Activated gamma-delta T cell (primary cell): ENCODE data around the gene CORO7.

Source experiments
- DNase-seq: peaks from one replicate; lab custom pipeline; 2025; lab: John Stamatoyannopoulos, UW

CORO7 gene

DNA sequence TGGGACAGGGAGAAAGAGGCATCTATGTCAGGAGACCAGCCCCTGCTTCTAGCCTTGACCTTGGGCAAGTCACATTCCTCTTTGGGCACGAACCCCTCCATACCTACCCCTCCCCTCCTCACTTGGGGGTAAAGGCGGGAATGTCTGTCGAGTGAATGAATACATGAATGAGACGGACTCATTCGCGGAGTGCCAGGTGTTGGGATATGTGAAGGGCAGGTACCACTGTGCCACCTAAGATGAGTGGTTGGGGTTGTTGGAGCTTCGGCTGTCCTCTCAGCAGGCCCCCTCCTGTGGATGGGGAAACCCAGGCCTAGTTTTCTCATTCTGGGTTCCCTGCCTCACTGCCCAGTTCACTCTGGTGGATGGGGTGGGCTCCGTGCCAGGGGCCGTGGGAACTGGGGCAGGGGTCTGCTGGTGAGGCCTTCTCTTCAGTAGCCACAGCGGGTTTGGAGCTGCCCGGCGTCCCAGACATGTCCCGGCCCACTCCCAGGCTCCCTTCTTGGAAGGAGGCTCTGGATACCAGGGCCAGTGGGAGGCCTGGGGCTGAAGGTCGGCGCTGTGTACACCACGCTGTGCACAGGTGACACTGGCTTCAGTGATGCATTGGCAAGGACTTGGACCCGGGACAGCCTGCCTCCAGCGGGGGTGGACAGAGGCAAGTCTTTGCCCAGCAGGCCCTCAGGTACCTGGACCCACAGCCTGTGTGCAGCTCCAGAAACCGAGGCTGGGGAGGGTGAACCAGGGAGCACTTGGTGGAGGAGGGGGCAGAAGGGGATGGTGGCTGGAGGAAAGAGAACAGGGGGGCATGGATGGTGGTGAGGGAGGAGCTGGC is 94.9 kb downstream of the CORO7 start:
- no peak for DNase-seq

DNA sequence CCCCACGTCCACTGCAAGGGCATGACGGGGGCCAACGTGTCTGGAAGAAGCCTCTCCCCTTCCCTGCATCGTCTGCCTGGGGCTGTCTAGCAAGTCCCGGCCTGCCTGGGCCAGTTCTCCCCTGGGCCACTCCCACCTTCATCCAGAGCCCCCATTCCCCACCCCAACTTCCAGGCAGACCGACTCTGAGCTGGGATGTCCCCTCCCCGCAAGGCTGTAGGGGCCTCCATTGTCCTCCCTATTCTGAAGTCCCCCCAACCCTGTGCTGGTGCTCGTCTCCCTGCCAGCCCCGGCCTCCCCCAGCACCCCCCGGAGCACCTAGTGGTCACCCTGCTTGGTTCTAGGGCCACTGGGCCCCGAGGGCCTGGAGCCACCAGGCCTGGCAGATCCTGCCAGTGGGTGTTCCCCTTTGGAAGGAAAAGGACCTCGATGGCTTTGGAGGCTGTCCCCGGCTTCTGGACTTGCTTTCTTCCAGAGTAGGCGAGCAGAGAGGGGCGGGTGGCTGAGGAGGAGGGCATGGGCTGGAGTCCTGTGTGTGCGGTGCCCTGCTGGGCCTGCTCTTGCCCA is 95.7 kb downstream of the CORO7 start:
- DNase-seq = no peak

DNA sequence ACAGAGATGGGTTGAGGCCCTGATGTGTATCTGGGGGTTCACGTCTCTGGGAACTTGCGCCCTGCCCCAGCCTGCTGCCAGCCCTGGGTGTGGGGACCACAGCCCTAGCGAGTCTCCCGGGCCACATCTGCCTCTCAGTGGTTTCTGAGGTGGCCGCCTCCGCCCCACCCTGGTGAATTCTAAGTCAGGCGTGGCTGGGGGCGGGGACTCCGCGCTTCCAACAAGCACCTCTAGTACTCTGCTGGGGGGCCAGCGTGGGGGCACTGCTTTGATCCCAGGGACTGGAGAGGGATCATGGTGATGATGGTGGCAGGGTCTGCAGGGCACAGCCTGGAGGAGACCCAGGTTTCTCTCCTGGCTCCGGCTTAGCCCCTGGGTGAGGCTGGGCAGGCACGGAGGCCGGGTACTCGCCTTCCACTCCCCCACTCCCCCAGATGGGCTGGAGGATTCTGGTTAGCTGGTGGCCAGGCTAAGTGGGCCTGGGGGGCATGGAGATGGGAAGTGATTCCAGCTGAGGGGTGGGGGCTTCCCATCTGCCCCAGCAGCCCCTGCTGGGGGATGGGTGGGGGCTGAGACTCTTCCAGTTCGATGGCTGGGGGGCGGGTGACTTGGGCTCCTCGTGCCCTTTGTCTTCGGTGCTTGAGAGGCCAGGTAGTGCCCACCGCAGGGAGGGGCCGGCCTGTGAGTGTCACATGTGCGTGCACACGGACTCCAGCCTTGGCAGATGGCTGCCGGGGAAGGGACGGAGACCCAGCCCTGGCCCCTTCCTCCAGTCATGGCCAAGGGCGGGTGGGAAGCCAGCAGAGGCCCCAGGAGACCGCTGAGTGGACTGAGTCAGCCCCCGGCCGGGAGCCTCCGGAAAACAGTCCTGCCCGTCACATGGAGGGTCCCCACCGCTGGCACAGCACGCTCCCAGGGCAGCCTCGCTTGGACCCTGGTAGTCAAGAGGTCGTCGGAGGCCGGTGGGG is 96.7 kb downstream of the CORO7 start:
- no peak for DNase-seq

DNA sequence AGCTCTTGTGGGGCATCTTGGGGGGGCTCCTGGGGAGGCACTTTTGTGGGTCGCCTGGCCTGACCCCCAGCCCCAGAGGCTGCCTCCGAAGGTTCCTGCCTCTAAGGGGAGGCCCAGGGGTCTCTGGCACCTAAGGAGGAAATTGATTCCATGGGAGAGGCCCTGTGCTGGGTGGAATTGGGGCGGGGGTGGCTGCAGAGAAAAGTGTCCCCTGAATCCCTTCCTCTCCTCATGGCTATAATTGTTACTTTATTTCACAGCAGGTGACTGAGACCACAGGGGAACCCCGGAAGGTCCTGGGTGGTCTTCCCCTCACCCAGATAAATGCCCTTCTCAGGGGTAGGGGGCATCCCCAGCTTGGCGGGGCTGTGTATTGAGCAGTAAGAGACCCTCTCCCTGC is 97.4 kb downstream of the CORO7 start:
- DNase-seq = no peak

DNA sequence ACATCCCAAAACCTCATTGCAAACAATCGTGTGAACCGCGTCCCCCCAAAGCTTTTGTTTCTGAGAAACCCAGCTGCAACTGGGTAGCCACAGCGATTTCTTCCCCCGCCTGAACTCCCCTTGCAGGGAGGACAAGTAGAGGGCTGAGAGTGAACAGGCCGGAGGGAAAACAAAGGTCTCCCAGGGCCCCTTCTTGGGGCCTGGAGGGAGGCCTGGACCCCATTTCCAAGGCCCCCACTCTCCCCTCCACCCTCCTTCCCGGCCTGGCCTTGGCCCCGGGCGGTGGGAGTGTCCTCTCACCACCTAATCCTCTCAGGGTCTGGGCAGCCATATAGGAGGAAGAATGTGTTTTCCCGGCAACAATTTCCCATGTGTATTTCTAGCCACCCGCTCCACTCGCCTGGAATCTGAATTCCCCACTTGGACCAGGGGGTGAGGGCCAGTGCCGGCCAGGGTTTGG is 97.9 kb downstream of the CORO7 start:
- no peak for DNase-seq

DNA sequence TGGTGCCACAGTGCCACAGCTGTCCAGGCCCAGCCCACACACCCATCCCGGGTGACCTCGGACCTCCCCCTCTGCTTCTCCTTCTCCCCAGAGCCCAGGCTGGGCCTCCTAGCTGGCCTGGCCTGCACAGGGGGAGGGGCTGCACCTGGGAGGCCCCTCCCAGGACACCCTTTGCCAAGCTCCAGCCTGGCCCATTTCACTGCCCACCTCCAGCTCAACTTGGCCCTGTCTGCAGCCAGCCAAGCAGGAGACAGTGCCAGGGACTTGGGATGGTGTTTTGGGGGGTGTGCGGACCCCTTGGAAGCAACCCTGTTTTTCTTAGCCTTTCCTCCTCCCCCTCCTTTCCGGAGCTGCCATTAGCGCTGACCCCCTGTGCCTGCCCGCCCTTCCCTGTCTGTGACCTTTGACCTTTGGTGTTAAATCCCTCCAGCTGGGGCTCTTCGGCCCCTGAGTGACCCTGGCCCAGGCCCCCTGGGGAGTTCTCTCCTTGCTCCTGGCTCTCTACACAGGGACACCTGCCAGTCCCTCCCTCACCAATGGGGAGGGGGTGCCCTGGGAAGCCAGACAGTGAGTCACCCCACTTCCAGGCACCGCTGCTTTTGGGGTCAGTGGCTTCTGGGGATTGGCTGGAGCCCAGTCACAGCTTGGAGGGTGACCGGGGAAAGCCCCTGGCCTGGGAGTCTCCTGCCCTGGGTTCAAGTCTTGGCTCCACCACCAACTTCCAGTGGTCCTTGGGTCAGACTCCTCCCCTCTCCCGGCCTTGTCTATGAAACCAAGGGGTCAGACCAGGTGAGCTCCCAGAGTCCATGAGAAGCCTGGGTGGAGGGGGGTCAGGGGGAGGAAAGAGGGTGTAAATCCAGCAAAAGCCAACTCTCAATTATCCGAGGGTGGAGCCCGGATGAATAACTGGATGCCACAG is 98.6 kb downstream of the CORO7 start:
- DNase-seq = no peak

DNA sequence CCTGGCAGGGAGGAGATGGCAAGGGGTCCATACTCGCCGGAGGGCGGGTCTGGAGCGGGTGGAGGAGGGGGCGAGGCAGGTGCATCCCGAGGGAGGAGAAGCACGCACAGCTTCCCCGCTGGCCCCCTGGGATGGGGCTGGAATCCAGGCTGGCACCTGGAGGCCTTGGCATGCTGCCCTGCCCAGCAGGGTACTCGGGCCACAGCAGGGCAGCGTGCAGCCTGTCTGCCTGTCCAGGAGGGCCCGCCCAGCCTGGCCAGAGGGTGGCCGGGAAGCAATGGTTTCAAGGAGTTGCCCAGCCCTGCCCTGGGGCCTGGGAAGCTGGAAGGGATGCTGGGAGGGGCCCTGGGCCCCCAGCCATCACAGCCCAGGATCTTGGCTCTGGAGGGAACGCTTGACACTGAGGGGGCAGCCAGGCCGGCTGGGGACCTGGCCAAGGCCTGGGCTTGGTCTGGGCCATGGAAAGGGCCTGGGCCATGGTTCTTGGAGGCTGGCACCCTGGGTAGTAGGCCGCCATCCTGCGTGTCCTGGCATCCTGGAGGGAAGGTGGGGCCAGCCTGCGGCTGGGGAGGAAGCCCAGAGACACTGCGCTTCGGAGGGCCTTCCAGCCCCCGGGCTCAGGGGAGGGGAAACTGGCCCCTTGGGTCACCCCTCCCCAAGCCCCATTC is 99.4 kb downstream of the CORO7 start:
- DNase-seq = no peak

DNA sequence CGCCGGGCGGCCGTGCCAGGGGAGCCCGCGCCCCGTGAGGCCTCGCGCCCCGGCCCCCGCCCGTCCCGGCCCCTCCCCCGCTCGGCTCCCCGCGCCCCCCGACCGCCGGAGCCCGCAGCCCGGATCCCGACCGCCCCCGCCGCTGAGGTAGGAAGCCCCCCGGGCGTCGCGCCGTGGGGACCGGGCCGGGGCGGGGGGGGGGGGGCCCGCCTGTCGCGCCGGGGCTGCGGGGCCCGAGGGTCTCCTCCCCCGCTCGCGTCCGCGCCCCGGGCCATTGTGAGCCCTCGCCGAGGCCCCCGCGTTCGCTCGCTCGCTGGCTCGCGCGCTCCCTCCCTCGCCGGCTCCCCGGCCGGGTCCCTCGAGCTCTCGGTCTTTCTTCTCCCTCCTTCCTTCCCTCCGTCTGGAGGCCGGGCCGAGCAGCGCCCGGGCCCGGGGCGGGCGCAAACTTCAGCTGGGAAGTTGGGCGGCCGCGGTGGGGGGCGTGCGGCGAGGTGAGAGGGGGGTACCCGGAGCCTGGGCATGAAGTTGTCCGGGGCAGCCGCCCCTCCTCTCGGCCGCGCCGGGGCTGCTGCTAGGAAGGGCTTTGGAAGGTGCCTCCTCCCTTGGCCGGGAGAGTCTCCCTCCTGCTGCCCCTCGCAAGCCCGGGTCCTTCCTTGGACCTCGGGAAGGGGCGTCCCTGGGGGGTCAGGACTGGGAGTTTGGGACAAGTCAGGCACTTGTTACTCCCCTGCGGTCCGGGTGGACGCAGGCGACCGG is 100.1 kb downstream of the CORO7 start:
- DNase-seq = no peak

DNA sequence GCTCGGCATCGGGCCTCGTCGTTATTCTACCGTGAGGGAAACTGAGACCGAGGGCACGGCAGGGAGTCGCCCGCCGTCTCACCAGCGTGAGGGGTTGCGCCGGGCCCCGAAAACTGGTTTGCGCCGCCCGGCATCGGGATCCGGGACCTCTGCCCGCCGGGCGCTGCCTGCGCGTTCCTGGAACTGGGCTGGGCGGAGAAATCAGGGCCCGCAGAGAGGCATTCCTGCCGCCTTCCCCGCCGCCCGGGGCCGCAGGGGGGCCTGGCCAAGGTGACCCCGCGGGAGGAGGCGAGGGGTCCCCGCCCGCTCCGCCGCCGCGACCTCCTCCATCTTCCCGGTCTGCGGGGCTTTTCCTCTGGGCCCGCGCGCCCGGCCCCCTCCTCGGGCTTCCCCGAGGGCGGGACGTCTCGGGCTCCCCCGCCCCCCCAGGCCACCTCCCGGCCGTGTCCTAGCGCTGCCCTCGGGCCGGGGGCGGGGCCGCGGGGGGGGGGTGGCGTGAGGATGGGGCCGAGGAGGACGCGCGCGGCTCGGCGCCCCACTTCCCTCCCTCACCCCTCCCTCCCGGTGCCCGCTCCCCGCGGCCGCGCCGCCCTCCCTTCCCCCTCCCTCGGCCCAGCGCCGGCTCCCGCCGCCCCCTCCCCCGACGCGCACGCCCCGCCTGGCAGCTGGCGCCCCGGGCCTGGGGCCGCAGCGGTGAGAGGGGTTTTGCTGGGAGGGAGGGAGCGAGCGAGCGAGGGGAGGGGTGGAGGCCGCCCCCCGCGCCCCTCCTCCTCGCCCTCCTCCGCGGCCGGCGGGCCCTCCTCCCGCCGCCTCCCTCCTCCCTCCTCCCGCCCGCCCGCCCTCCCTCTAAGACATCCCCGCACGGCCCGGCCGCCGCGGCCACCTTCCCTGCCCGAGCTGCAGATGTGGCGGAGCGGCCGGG is 100.9 kb downstream of the CORO7 start, which contains the start of gene GLIS2:
Gene GLIS2, plus strand, starts transcription at position 882 of the 922 bp plus-strand sequence. CDS start 16,214 bp downstream, outside the sequence.
- DNase-seq = peak; percentile 44

DNA sequence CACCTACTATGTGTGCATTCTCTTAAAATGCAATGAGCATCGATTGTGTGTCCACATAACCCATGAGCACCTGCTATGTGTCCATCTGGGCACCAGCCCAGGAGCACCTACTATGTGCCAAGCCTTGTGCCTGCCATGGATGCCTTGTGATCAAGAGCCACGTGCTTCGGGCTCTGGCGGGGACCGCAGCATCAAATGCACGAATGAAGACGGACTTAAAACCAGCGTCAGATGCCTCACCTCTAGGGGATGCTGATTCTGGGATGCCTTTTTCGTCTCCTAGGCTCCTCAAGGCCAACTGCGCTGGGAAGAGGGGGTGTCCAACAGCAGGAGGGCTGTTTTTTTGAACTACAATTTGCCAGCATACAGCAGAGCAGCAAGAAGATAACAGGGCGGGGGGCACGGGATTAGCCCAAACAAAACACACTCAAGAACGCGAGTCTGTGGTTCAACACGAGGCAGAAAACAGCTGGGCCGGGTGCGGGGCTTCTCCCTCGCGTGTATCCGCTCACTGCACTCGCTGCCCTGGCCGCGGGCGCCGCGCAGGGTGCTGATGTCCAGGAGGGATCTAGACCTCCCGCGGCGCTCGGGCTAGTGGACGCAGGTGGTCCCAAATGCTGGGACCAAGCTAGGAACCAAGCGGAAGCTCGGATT is 101.7 kb downstream of the CORO7 start:
- no peak for DNase-seq

DNA sequence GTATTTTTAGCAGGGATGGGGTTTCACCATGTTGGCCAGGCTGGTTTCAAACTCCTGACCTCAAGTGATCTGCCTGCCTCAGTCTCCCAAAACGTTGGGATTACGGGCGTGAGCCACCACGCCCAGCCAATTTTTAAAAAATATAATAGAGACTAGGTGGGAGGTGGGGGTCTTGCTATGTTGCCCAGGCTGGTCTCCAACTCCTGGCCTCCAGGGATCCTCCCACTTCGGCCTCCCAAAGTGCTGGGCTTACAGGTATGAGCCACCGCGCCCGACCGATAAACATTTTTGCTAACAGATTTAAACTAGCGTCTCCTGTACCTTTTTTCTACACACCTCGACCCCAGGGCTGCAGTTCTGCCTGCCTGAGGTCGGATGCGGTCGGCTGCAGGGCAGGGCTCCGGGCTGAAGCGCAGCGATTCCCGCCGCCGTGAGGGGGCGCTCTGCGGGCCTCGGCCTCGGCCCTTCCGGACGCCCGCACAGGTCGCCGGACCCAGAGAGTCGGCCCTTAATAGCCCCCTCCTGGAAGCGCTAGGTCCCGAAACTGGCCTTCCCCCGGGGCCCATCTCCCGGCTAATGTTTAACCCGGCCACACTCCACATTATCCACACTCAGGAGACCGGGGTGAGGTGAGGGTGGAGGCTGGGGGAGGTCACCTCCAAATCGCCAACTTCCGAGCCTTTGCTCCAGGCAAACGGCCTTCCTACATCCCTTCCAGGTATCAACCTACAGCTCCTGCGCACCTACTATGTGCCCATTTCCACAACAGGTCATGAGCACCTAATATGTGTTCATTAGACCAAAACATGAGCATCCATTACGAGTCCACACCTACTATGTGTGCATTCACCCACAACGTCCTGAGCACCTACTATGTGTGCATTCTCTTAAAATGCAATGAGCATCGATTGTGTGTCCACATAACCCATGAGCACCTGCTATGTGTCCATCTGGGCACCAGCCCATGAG is 102.5 kb downstream of the CORO7 start:
- no peak for DNase-seq

DNA sequence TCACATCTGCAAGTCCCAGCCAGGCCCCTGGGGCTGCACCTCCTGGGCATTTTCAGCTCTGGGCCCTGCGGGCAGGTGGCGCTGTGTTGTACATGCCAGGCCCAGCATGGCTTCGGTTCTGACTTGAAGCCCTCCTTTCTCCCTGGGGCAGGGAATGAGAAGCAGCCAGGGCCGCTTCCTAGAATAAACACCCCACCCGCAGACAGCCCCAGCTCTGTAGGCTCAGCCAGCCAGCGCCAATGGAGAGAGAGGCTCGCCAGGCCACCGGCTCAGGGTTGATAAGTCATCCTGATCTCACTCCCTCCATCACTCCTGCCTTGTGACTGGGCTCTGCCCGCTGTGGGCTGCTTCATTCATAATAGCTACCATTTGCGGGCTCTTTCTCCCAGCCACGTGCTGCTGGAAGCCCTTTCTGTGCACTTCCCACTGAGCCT is 106.5 kb downstream of the CORO7 start:
- DNase-seq = no peak

DNA sequence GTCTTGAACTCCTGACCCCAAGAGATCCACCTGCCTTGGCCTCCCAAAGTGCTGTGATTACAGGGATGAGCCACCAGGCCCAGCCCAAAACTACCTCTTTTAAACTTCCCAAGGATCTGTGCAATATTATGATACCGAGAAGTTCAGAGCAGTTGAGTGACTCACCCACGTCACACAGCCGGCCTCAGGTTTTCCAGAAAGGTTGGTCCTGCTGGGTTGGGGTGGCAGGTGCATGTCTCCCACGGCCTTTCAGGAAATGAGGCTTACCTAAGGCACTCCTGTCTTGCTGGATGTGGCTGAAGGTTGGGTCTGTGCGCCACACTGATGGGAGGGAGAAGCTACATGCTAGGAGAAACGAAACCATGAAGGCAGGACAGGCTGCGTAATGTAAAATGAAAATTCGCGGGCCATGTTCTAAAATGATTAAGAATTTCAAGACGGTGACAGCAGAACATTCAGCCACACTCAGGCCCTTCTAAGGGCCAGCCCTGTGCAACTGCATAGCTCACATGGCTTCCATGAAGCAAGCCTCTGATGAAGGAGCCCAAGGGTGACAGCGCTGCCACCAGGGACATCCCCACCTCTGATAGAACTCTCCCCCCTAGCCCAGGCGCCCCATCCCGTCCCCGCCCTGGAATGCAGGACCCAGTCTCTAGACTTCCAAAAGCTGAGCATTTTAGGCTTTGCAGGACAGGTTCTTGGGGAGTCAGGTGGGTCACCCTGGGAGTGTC is 107.1 kb downstream of the CORO7 start:
- DNase-seq = no peak

DNA sequence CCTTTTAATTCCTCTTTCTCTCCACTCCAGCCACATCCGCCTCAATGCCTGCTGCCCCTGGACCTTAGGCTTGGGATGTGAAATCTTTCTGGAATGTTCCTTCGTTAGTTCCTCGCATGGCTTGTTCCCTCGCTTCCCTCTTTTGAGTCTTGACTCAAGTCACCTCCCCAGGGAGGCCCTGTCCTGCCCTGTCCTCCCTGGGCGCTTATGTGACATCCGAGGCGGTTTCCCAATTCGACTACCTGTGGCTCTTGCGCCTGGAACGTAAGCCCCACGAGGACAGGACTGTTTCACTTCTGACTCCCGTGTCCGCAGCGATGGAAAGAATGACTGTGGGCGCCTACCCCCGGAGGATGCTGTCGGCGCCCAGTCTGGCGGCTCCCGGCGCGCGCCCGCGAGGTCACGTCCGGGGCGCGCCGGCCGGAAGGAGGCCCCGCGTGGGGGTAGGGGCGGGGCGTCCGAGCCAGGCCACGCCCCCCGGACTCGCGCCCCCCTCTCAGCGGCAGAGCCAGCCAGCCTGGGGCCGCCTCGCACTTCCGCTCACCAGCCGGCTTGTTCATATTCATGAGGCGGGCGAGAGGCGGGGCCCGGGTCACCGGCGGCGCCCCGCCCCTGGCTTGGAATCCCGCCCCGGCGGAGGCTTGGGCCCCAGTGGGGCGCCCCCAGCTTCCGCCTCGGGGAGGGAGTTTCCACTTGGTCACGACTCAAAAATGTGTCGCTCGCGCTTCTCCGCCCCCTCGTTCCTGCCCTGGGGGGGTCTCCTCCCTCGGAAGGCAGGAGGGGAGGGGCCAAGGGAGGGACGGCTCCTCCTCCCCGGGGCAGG is 109.0 kb downstream of the CORO7 start:
- peak; percentile 98 for DNase-seq

DNA sequence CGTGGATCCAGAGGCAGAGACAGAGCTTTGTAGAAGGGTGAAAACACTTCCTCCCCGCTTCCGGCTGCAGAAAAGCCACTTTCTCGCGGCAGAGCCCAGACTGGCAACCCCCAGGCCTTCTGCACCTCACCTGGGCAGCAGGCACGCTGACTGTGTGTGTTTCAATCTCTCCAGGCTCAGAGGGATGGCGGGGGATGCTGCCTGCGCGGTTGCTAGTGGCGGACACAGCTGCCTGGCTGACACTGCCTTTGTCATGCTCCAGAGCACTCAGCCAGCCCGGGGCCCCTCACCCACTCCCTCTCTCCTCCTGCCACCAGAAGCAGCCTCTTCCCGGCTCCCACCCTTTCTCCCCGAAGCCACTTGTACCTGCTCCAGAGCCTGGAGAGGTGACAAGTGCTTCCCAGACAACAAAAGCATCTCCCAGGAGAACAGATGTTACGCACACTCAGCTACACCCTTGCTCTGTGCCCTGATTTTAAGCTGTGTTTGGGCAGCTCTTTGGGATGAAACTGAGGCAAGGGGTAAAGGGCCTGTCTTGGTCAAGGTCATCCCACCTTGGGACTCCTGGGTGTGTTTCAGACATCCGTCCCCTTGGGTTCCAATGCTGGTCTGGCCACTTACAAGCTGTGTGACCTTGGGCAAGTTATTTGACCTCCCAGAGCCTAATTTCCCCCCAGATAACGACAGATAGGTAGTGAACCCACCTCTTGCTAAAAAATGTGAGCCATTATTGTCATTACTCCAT is 109.8 kb downstream of the CORO7 start:
- DNase-seq = peak; percentile 49
